ENCODE data around the gene AGAP3. TPM values are rescaled to one million over a fixed set of nuclear protein-coding genes. Genes with fewer than 3 reads are reported as not detected.

The AGAP3 gene
- total RNA-seq, 1 experiment from 2014 or later = 70.2 TPM

GRCh38 chr7:151081170-151082101, 4.8 kb upstream of the AGAP3 start:
- no peak for TF ChIP-seq CTCF (IDR thresholded peaks at IDR 0.05; ENCODE audit: insufficient read depth in 1 of 2, low read depth in 1 of 2, low read length in 1 of 2, severe bottlenecking in 1 of 2, unreplicated experiment in 1 of 2)
- peaks cover 13% of the 10 kb centered on the region for H3K4me1 Mint-ChIP-seq (ENCODE audit: low read depth, unreplicated experiment)
- peak; percentile 40 to 49 for DNase-seq
- no peaks in the 10 kb centered on the region for H3K27me3 Mint-ChIP-seq (ENCODE audit: insufficient read depth, unreplicated experiment)
- CTCF ChIA-PET = interaction anchor here (0.6 to 1.6 kb wide), 5 partner anchors 19 to 63 kb away, joined by 3 to 13 read pairs (median 3); partner anchors contain the start of gene CDK5
- Histone ChIP-seq H3K27me3 (replicated peaks; ENCODE audit: control insufficient read depth, insufficient read depth, low read length) (no peaks in the 10 kb centered on the region), H3K9me3 (no peaks in the 10 kb centered on the region), H3K36me3 (ENCODE audit: control insufficient read depth, insufficient read depth, low read length) (no peaks in the 10 kb centered on the region), H3K4me1 (peaks cover 26% of the 10 kb centered on the region), H3K4me3 (ENCODE audit: low read depth, low read length) (peak overlapping the region; percentile 98)
- H3K27ac Mint-ChIP-seq (ENCODE audit: unreplicated experiment) = peak overlapping the region; percentile 87
- POLR2A ChIA-PET = interaction anchor here (0.7 to 1.8 kb wide), 5 partner anchors 13 to 172 kb away, joined by 3 to 25 read pairs (median 10); partner anchors contain the start of gene ABCB8
- no TSS peak for BruUV-seq (replicated peaks)
- H3K9me3 Mint-ChIP-seq (ENCODE audit: unreplicated experiment) = no peaks in the 10 kb centered on the region
- intact Hi-C loops (cut with micrococcal nuclease; ENCODE audit: unreplicated experiment) = loop anchor here (2.0 kb wide), 1 partner anchor 53 kb away; the partner anchor contains the start of gene ABCB8
- H3K36me3 Mint-ChIP-seq (ENCODE audit: insufficient read depth, unreplicated experiment) = peaks cover 53% of the 10 kb centered on the region
- H3K4me3 Mint-ChIP-seq (ENCODE audit: unreplicated experiment) = peak overlapping the region; percentile 93

- DNase-seq = no peak
- Histone ChIP-seq H3K27me3 (replicated peaks; ENCODE audit: control insufficient read depth, insufficient read depth, low read length) (no peaks in the 10 kb centered on the region), H3K4me3 (ENCODE audit: low read depth, low read length) (peak overlapping the region; percentile 98), H3K36me3 (ENCODE audit: control insufficient read depth, insufficient read depth, low read length) (no peaks in the 10 kb centered on the region), H3K4me1 (peaks cover 21% of the 10 kb centered on the region), H3K9me3 (no peaks in the 10 kb centered on the region)
- Mint-ChIP-seq H3K36me3 (ENCODE audit: insufficient read depth, unreplicated experiment) (peaks cover 43% of the 10 kb centered on the region), H3K4me1 (ENCODE audit: low read depth, unreplicated experiment) (peaks cover 13% of the 10 kb centered on the region), H3K9me3 (ENCODE audit: unreplicated experiment) (no peaks in the 10 kb centered on the region), H3K4me3 (ENCODE audit: unreplicated experiment) (peak overlapping the region; percentile 93), H3K27me3 (ENCODE audit: insufficient read depth, unreplicated experiment) (no peaks in the 10 kb centered on the region), H3K27ac (ENCODE audit: unreplicated experiment) (peak overlapping the region; percentile 87)
- intact Hi-C loops (cut with micrococcal nuclease; ENCODE audit: unreplicated experiment) = loop anchor here (2.0 kb wide), 1 partner anchor 54 kb away; the partner anchor contains the start of gene ABCB8
- TF ChIP-seq CTCF (IDR thresholded peaks at IDR 0.05; ENCODE audit: insufficient read depth in 1 of 2, low read depth in 1 of 2, low read length in 1 of 2, severe bottlenecking in 1 of 2, unreplicated experiment in 1 of 2) = no peak
- ChIA-PET POLR2A (interaction anchor here (2.0 kb wide), 1 partner anchor 20 kb away, joined by 21 read pairs; no protein-coding TSS in a partner anchor), CTCF (interaction anchor here (0.7 to 1.2 kb wide), 2 partner anchors 54 to 120 kb away, joined by 3 read pairs; partner anchors contain the start of gene ABCB8)
- BruUV-seq (replicated peaks) = no TSS peak
These were observed 3.9 kb upstream of the AGAP3 start for GRCh38 chr7:151082141-151083070.

Measured in Caco-2 (cell line).